GM12891 (cell line): ENCODE data around the gene KLHL7.

ENCODE experiments used
- POLR2A ChIP-seq: IDR thresholded peaks from 2 replicates; pipeline ENCODE4 v1.6.1; 2011; ENCODE audit warnings: low read depth, low read length, control low read depth
- TAF1 ChIP-seq: IDR thresholded peaks from 2 replicates; pipeline ENCODE4 v1.6.1; 2011; ENCODE audit warnings: low read depth, low read length, control low read depth

GRCh38 chr7:23196306-23196705 is 90.7 kb downstream of the KLHL7 start:
- no peak for TF ChIP-seq POLR2A
- no peak for TF ChIP-seq TAF1
